ENCODE data around the gene AGPAT4.

AGPAT4 gene

DNA sequence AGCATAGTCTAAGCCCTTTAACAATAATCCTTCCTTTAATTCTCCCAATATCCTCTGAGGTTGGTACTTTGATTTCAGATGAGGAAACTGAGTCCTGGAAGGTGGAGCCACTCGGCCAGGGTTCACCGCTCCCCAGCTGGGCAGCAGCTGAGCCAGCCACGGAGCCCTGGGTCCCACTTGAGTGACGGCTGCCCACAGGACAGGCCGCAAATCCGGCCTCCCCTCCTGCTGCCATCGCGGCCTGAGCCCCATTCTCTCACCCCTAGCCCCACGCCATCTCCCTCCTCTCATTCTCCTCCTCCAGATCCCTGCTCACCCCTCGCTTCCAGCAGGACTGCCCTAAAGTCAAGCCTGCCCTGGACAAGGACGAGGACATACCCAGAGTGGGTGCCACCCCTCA, 41.4 kb downstream of the AGPAT4 start:
- Histone ChIP-seq H3K79me2 (ENCODE audit: low read length) (no peaks in the 10 kb centered on the region), H3K27ac (ENCODE audit: low read length) (no peak overlapping the region), H3K36me3 (replicated peaks; ENCODE audit: insufficient read depth, low read length) (no peaks in the 10 kb centered on the region), H4K20me1 (ENCODE audit: insufficient read depth, low read length) (no peaks in the 10 kb centered on the region), H3K27me3 (replicated peaks; ENCODE audit: insufficient read depth, low read length) (no peaks in the 10 kb centered on the region), H3K9me2 (replicated peaks; ENCODE audit: insufficient read depth, low read length) (no peaks in the 10 kb centered on the region), H3K4me1 (ENCODE audit: low read length) (no peaks in the 10 kb centered on the region), H3K4me2 (ENCODE audit: low read depth, low read length) (no peak overlapping the region), H2AFZ (ENCODE audit: low read length) (no peak overlapping the region), H3K9me3 (replicated peaks; ENCODE audit: insufficient read depth, low read length) (no peaks in the 10 kb centered on the region), H3K9ac (ENCODE audit: low read length) (no peak overlapping the region), H3K4me3 (ENCODE audit: low read length) (no peak overlapping the region), H3F3A (ENCODE audit: insufficient read depth, low read length) (no peaks in the 10 kb centered on the region)
- TF ChIP-seq, protein P1, sequence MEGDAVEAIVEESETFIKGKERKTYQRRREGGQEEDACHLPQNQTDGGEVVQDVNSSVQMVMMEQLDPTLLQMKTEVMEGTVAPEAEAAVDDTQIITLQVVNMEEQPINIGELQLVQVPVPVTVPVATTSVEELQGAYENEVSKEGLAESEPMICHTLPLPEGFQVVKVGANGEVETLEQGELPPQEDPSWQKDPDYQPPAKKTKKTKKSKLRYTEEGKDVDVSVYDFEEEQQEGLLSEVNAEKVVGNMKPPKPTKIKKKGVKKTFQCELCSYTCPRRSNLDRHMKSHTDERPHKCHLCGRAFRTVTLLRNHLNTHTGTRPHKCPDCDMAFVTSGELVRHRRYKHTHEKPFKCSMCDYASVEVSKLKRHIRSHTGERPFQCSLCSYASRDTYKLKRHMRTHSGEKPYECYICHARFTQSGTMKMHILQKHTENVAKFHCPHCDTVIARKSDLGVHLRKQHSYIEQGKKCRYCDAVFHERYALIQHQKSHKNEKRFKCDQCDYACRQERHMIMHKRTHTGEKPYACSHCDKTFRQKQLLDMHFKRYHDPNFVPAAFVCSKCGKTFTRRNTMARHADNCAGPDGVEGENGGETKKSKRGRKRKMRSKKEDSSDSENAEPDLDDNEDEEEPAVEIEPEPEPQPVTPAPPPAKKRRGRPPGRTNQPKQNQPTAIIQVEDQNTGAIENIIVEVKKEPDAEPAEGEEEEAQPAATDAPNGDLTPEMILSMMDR (IDR thresholded peaks at IDR 0.05; ENCODE audit: low read length) = no peak
- TF ChIP-seq EZH2 (optimal IDR thresholded peaks at IDR 0.05; ENCODE audit: low read depth, low read length) (no peak), EZH2phosphoT487 (IDR thresholded peaks at IDR 0.05; ENCODE audit: low read length) (no peak)
- DNase-seq = no peak

DNA sequence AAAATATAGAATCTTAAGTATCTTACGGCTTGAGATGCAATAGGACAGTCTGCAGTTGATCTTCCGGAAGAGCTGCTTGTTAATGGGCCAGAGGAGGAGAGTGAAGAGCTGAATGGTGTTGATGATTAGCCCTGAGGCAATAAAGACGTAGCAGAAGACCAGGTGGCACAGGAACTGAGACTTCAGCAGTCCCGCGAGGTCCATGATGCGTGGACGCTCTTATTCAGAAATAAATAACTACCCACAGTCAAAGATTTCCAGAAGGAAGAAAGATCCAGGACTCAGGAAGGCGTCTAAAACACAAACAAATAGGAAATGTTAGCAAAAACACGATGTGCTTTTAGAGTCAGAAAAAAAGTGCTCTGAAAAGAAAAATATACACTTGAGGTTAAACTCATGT, 41.9 kb downstream of the AGPAT4 start:
- Histone ChIP-seq H3K4me1 (ENCODE audit: low read length) (no peaks in the 10 kb centered on the region), H3K79me2 (ENCODE audit: low read length) (no peaks in the 10 kb centered on the region), H3K4me2 (ENCODE audit: low read depth, low read length) (no peak overlapping the region), H4K20me1 (ENCODE audit: insufficient read depth, low read length) (no peaks in the 10 kb centered on the region), H3K27me3 (replicated peaks; ENCODE audit: insufficient read depth, low read length) (no peaks in the 10 kb centered on the region), H3K36me3 (replicated peaks; ENCODE audit: insufficient read depth, low read length) (no peaks in the 10 kb centered on the region), H3K27ac (ENCODE audit: low read length) (no peak overlapping the region), H3K4me3 (ENCODE audit: low read length) (no peak overlapping the region), H2AFZ (ENCODE audit: low read length) (no peak overlapping the region), H3K9me2 (replicated peaks; ENCODE audit: insufficient read depth, low read length) (no peaks in the 10 kb centered on the region), H3K9me3 (replicated peaks; ENCODE audit: insufficient read depth, low read length) (no peaks in the 10 kb centered on the region), H3K9ac (ENCODE audit: low read length) (no peak overlapping the region), H3F3A (ENCODE audit: insufficient read depth, low read length) (no peaks in the 10 kb centered on the region)
- TF ChIP-seq EZH2phosphoT487 (IDR thresholded peaks at IDR 0.05; ENCODE audit: low read length) (no peak), EZH2 (optimal IDR thresholded peaks at IDR 0.05; ENCODE audit: low read depth, low read length) (no peak)
- TF ChIP-seq, protein P1 (IDR thresholded peaks at IDR 0.05; ENCODE audit: low read length) = no peak
- no peak for DNase-seq

DNA sequence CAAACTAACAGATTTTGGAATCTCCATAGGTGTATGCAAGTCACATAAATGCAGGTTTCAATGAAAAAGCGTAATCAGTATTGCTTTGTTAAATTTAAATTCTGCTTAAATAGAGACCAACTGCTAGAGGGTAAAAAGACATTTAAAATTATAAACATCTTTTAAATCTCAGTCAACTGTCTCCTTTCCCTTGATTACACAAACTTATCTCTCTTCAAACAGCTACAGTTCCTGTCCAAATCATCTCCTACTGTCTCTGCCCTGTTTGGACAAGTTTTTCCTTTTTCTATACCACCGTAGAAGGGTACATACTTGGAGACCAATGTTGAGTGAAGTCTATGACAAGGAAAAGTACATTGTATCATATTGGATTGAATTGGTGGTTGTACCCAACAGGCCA, 43.5 kb downstream of the AGPAT4 start:
- no peak overlapping the region for H3K9ac ChIP-seq (ENCODE audit: low read length)
- H3F3A ChIP-seq (ENCODE audit: insufficient read depth, low read length) = no peaks in the 10 kb centered on the region
- H3K4me1 ChIP-seq (ENCODE audit: low read length) = 0 out of 2 replicates have a peak, but pooled peaks cover 4% of the 10 kb centered on the region
- no peaks in the 10 kb centered on the region for H4K20me1 ChIP-seq (ENCODE audit: insufficient read depth, low read length)
- DNase-seq = no peak
- H2AFZ ChIP-seq (ENCODE audit: low read length) = no peak overlapping the region
- TF ChIP-seq, protein P1 (IDR thresholded peaks at IDR 0.05; ENCODE audit: low read length) = no peak
- TF ChIP-seq EZH2 (optimal IDR thresholded peaks at IDR 0.05; ENCODE audit: low read depth, low read length) (no peak), EZH2phosphoT487 (IDR thresholded peaks at IDR 0.05; ENCODE audit: low read length) (no peak)
- H3K79me2 ChIP-seq (ENCODE audit: low read length) = no peaks in the 10 kb centered on the region
- H3K36me3 ChIP-seq (replicated peaks; ENCODE audit: insufficient read depth, low read length) = no peaks in the 10 kb centered on the region
- no peak overlapping the region for H3K4me3 ChIP-seq (ENCODE audit: low read length)
- no peaks in the 10 kb centered on the region for H3K9me3 ChIP-seq (replicated peaks; ENCODE audit: insufficient read depth, low read length)
- no peaks in the 10 kb centered on the region for H3K9me2 ChIP-seq (replicated peaks; ENCODE audit: insufficient read depth, low read length)
- H3K27ac ChIP-seq (ENCODE audit: low read length) = no peak overlapping the region
- no peak overlapping the region for H3K4me2 ChIP-seq (ENCODE audit: low read depth, low read length)
- H3K27me3 ChIP-seq (replicated peaks; ENCODE audit: insufficient read depth, low read length) = no peaks in the 10 kb centered on the region
